Neural crest cell (in vitro differentiated cells): Measurements from ENCODE around the gene IGFBP2. TPM values are rescaled to one million over a fixed set of nuclear protein-coding genes. Genes with fewer than 3 reads are reported as not detected.

Experiments
- DNase-seq: peaks from one replicate; pipeline ENCODE4 v3.0.0; 2021; ENCODE audit warnings: low read depth, mixed read lengths, low spot score
- H3K27ac Mint-ChIP-seq: one replicate; pipeline ENCODE4 v1.8.0; 2021; ENCODE audit warnings: mild to moderate bottlenecking, mixed read lengths; ENCODE audit not compliant: unreplicated experiment
- H3K27me3 Mint-ChIP-seq: 2 replicates; pipeline ENCODE4 v1.8.0; 2021; ENCODE audit warnings: low read depth, mild to moderate bottlenecking, mixed read lengths
- H3K36me3 Mint-ChIP-seq: 2 replicates; pipeline ENCODE4 v1.8.0; 2021; ENCODE audit warnings: low read depth, mild to moderate bottlenecking, mixed read lengths
- H3K4me1 Mint-ChIP-seq: 2 replicates; pipeline ENCODE4 v1.8.0; 2021; ENCODE audit warnings: mixed read lengths
- H3K4me3 Mint-ChIP-seq: one replicate; pipeline ENCODE4 v1.8.0; 2021; ENCODE audit warnings: mild to moderate bottlenecking, mixed read lengths
- H3K9me3 Mint-ChIP-seq: 2 replicates; pipeline ENCODE4 v1.8.0; 2021; ENCODE audit warnings: mixed read lengths
- total RNA-seq: library from RNA; stranded (reverse); gene quantifications from 2 replicates; pipeline ENCODE4 v1.2.1, GENCODE V29; 2021
- TF ChIP-seq, protein P1 (sequence below): fragments of 200-600 bp; sonication (generic); conservative IDR thresholded peaks from 2 replicates; pipeline ENCODE4 v1.5.0; 2021; ENCODE audit warnings: antibody characterized with exemption, mild to moderate bottlenecking

Gene IGFBP2
- total RNA-seq, 1 donor from 2014 or later = 366 TPM

DNA sequence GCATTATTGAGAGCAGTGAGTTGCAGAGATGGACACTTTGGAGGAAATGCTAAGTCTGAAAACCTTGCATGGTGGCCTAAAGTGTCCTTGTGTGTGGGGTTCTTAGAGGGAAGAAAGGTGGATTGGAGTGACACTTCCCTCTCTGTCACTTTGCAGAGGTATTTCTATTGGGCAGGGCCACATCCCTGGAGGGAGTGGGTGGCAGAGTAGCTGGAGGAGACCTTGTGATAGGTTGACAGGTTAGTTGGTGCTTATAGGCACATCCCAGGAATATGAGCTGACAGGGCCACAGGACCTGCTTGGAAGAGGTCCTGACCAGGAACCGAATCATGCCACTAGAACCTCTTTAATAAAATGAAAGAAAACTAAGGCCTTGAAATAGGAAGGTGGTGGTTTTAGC is 63.1 kb downstream of the IGFBP2 start:
- Mint-ChIP-seq H3K27ac (no peak overlapping the region), H3K4me3 (peak overlapping the region; percentile 91), H3K9me3 (no peaks in the 10 kb centered on the region), H3K36me3 (no peaks in the 10 kb centered on the region), H3K27me3 (no peaks in the 10 kb centered on the region), H3K4me1 (peaks cover 24% of the 10 kb centered on the region)
- DNase-seq = no peak
- TF ChIP-seq, protein P1, sequence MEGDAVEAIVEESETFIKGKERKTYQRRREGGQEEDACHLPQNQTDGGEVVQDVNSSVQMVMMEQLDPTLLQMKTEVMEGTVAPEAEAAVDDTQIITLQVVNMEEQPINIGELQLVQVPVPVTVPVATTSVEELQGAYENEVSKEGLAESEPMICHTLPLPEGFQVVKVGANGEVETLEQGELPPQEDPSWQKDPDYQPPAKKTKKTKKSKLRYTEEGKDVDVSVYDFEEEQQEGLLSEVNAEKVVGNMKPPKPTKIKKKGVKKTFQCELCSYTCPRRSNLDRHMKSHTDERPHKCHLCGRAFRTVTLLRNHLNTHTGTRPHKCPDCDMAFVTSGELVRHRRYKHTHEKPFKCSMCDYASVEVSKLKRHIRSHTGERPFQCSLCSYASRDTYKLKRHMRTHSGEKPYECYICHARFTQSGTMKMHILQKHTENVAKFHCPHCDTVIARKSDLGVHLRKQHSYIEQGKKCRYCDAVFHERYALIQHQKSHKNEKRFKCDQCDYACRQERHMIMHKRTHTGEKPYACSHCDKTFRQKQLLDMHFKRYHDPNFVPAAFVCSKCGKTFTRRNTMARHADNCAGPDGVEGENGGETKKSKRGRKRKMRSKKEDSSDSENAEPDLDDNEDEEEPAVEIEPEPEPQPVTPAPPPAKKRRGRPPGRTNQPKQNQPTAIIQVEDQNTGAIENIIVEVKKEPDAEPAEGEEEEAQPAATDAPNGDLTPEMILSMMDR = no peak

DNA sequence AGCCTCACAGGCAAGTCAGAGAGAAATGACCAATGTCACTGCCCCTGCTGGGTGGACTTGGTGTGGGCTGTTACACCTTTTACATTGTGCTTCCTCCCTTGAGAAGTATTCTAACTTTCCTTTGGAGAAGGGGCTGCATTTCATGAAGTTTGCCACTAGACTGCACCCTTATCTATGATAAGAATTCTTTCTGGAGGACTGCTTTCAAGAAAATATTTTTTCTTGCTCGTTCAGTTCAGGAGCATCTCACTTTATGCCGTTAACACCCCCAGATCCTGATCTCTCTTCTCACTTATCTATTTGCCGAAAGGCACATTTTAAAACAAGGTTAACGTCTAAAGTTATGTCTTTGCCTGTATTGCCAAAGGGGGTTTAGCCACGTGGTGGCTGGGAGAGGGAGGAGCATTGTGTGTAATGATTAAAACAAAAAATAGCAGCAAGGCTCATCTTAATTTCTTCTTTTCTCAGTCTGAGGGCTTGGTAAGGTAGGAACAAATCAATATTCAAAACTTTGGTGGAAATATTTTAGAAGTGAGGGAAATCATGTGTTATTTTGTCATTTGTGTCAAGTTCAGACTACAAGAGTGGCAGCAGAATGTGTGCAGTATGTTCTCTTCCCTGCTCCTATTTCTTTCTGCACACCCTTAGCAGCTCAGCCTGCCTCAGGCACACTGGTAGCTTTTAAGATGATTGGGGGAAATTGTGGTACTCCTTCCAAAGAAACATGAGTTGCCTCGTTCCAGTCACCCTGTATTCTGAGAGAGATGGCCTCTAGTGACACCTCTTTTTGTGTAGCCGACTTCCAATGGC is 63.7 kb downstream of the IGFBP2 start:
- no peak for DNase-seq
- Mint-ChIP-seq H3K27me3 (no peaks in the 10 kb centered on the region), H3K36me3 (no peaks in the 10 kb centered on the region), H3K4me3 (peak overlapping the region; percentile 91), H3K27ac (peak overlapping the region; percentile 9), H3K4me1 (peaks cover 24% of the 10 kb centered on the region), H3K9me3 (no peaks in the 10 kb centered on the region)
- TF ChIP-seq, protein P1 = peak; percentile 68

DNA sequence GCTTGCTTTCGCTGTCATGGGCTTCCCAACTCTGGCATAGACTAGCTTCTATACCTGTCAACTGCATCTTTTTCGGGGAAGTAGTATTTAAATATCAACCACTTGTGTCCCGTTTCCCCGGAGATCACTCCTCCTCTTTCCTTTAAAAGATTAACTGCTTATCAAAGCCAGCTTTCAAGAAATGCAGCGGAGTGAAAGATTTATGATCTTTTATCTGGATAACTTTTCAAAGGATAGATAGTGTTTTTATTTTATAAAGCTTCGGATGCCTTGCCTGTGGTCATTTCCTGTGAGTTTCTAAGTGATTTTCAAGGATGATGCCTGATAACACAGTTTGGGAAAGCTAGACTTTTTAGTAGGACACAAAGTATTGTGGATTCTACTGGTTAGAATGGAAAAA is 65.1 kb downstream of the IGFBP2 start:
- no peaks in the 10 kb centered on the region for H3K9me3 Mint-ChIP-seq
- peaks cover 4% of the 10 kb centered on the region for H3K36me3 Mint-ChIP-seq
- DNase-seq = no peak
- H3K27me3 Mint-ChIP-seq = no peaks in the 10 kb centered on the region
- H3K4me3 Mint-ChIP-seq = no peak overlapping the region
- peaks cover 14% of the 10 kb centered on the region for H3K4me1 Mint-ChIP-seq
- no peak overlapping the region for H3K27ac Mint-ChIP-seq
- TF ChIP-seq, protein P1 = no peak

DNA sequence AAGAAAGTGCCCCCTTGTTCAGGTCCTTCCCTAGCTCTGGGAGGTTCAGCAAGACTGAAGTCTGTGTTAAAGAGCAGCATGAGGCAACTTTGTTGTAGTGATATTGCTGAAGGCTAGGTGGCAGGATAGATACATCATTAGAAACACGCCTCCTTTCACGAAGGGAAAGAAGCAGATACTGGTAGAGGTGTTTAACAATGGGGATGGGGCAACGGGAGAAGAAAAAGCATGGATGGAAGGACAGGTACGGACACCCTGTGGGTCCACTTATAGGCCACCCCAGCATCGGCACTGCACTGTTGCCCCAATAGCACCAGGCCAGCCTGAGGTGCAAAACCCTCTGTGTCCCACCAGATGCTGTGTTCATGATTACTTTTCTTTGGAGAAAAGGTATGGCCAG is 65.7 kb downstream of the IGFBP2 start:
- TF ChIP-seq, protein P1 = peak; percentile 73
- DNase-seq = no peak

DNA sequence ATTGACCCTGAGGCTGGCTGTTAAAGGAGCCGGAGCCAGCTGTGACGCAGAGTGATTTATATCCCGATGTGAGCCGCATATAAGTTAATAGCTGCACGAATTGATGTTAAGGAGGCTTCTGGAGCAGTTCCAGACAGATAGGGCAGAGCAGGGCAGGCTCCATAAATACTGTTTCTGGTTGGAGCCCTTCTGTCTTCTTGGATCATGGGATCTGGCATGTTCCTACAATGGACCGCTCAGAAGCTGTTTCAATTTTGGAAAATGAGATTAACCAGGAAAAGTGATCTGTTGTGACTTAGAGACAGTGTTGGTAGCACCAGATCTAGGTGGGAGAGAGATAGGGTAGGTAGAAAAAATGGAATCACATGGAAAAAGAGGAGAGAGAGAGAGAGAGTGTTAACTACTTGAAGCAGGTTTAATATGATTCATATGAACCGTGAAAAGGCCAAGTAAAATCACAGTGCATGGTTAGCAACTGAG is 66.9 kb downstream of the IGFBP2 start:
- H3K4me3 Mint-ChIP-seq = no peak overlapping the region
- no peaks in the 10 kb centered on the region for H3K9me3 Mint-ChIP-seq
- no peak overlapping the region for H3K27ac Mint-ChIP-seq
- no peaks in the 10 kb centered on the region for H3K27me3 Mint-ChIP-seq
- peaks cover 4% of the 10 kb centered on the region for H3K4me1 Mint-ChIP-seq
- TF ChIP-seq, protein P1 = no peak
- H3K36me3 Mint-ChIP-seq = peaks cover 4% of the 10 kb centered on the region
- DNase-seq = no peak

More for the DNA sequence above, 65.7 kb downstream of the IGFBP2 start:
- peaks cover 4% of the 10 kb centered on the region for H3K36me3 Mint-ChIP-seq
- no peak overlapping the region for H3K27ac Mint-ChIP-seq
- H3K9me3 Mint-ChIP-seq = no peaks in the 10 kb centered on the region
- no peaks in the 10 kb centered on the region for H3K27me3 Mint-ChIP-seq
- H3K4me3 Mint-ChIP-seq = no peak overlapping the region
- H3K4me1 Mint-ChIP-seq = peaks cover 9% of the 10 kb centered on the region
